VCaP (cell line): ENCODE data around the gene SKIC2.
"Not testable (repeated sequence)": the region's sequence is repeated elsewhere in the genome, so short reads cannot be mapped to it uniquely, and the experiment has no call there.

Experiments
- H3K27ac ChIP-seq: fragments of 450-650 bp; 2 replicates; pipeline ENCODE4 v1.5.1; 2017

The SKIC2 gene

GRCh38 chr6:31994421-31994820, 35.4 kb downstream of the SKIC2 start:
- H3K27ac ChIP-seq: not testable (repeated sequence)

GRCh38 chr6:31996385-31996784, 37.4 kb downstream of the SKIC2 start:
- not testable (repeated sequence) for H3K27ac ChIP-seq

GRCh38 chr6:32002546-32003268, 43.7 kb downstream of the SKIC2 start:
- not testable (repeated sequence) for H3K27ac ChIP-seq

GRCh38 chr6:32003301-32003700, 44.3 kb downstream of the SKIC2 start:
- not testable (repeated sequence) for H3K27ac ChIP-seq

- H3K27ac ChIP-seq: not testable (repeated sequence)
Observed at GRCh38 chr6:32004393-32004792, 45.4 kb downstream of the SKIC2 start.

GRCh38 chr6:32004864-32005537, 46.0 kb downstream of the SKIC2 start:
- H3K27ac ChIP-seq: not testable (repeated sequence)

GRCh38 chr6:32005538-32005880, 46.5 kb downstream of the SKIC2 start:
- H3K27ac ChIP-seq: not testable (repeated sequence)

GRCh38 chr6:32005991-32006529, 47.1 kb downstream of the SKIC2 start:
- H3K27ac ChIP-seq: not testable (repeated sequence)

GRCh38 chr6:32007086-32007485, 48.1 kb downstream of the SKIC2 start:
- H3K27ac ChIP-seq: not testable (repeated sequence)

- H3K27ac ChIP-seq: not testable (repeated sequence)
Observed at GRCh38 chr6:32008037-32008436, 49.1 kb downstream of the SKIC2 start.

GRCh38 chr6:32008616-32009015, 49.6 kb downstream of the SKIC2 start:
- H3K27ac ChIP-seq: not testable (repeated sequence)

- H3K27ac ChIP-seq: not testable (repeated sequence)
Observed at GRCh38 chr6:32009537-32009936, 50.6 kb downstream of the SKIC2 start.

GRCh38 chr6:32010856-32011530, 52.0 kb downstream of the SKIC2 start:
- not testable (repeated sequence) for H3K27ac ChIP-seq

GRCh38 chr6:32012941-32013617, 54.1 kb downstream of the SKIC2 start:
- H3K27ac ChIP-seq: not testable (repeated sequence)

- not testable (repeated sequence) for H3K27ac ChIP-seq
Observed at GRCh38 chr6:32013738-32014137, 54.8 kb downstream of the SKIC2 start.

- H3K27ac ChIP-seq: not testable (repeated sequence)
Observed at GRCh38 chr6:32014547-32014946, 55.6 kb downstream of the SKIC2 start, which contains the start of gene C4B. C4B (plus strand) TSS chr6:32014795; CDS start chr6:32014846, 51 bp downstream.
